ENCODE data around the gene TXN.

- TF ChIP-seq CTCF (IDR thresholded peaks at IDR 0.05) (no peak), POLR2A (IDR thresholded peaks at IDR 0.05) (no peak)
Observed at GRCh38 chr9:110244616-110245015, 11.7 kb downstream of the TXN start.

Measured in esophagus squamous epithelium (tissue), 4 donors.